GM12878 (cell line): ENCODE results near the gene TDP1. TPM values are rescaled to one million over a fixed set of nuclear protein-coding genes. Genes with fewer than 3 reads are reported as not detected.

Source experiments
- ATAC-seq: fragments of 200-7000 bp; cut with Tn5 transposase; 3 replicates; pipeline ENCODE4 v1.9.1; 2020; ENCODE audit warnings: mild to moderate bottlenecking, moderate library complexity
- BruUV-seq: library from RNA; stranded (reverse); fragments of 400-500 nt; replicated peaks from 2 replicates; lab custom pipeline; 2021; lab: Mats Ljungman, UMichigan
- CTCF ChIA-PET: fragments of 300-600 bp; sonication (Branson Sonifier 250); formaldehyde crosslinking; extraction: SDS; loops from one replicate; lab custom pipeline; 2021; ENCODE audit warnings: inconsistent platforms; lab: Yijun Ruan, JAX
- POLR2A ChIA-PET: fragments of 350-600 bp; formaldehyde crosslinking; extraction: SDS; loops from one replicate; lab custom pipeline; 2021; ENCODE audit warnings: inconsistent platforms; lab: Charles Lee
- RAD21 ChIA-PET: fragments of 300-600 bp; sonication (Branson Sonifier 250); formaldehyde crosslinking; loops from one replicate; lab custom pipeline; 2023; ENCODE audit warnings: antibody characterized with exemption; ENCODE audit not compliant: unreplicated experiment; lab: Charles Lee
- SMC1A ChIA-PET: fragments of 300-600 bp; sonication (Branson Sonifier 250); formaldehyde crosslinking; loops from one replicate; lab custom pipeline; 2023; ENCODE audit not compliant: unreplicated experiment, uncharacterized antibody; lab: Charles Lee
- DNase-seq: peaks from one replicate; pipeline ENCODE4 v3.0.0-alpha.2; 2011; ENCODE audit warnings: low read depth, low spot score
- FAIRE-seq: peaks from 3 replicates; lab custom pipeline; 2011; peaks lifted over from hg19 to GRCh38; lab: Jason Lieb, UNC
- H2AFZ ChIP-seq: 2 replicates; pipeline ENCODE4 v1.6.0; 2011; ENCODE audit warnings: low read depth, low read length, control low read depth; ENCODE audit not compliant: control insufficient read depth
- H3K27ac ChIP-seq: 2 replicates; pipeline ENCODE4 v1.5.1; 2011; ENCODE audit warnings: control low read depth; ENCODE audit not compliant: control insufficient read depth, insufficient read depth
- H3K27me3 ChIP-seq, 2 experiments: replicated peaks in 1 of 2; 2 replicates each; pipeline versions ENCODE4 v1.6.0 to v1.6.1; 2011; ENCODE audit warnings: low read length in 1 of 2; ENCODE audit not compliant: control insufficient read depth in 2 of 2, insufficient read depth in 2 of 2
- H3K36me3 ChIP-seq, 2 experiments: 2 replicates each; pipeline ENCODE4 v1.5.1; 2011; ENCODE audit warnings: low read length in 1 of 2; ENCODE audit not compliant: control insufficient read depth in 2 of 2, insufficient read depth in 2 of 2
- H3K4me1 ChIP-seq: 2 replicates; pipeline ENCODE4 v1.6.1; 2011; ENCODE audit warnings: mild to moderate bottlenecking, low read length, moderate library complexity, mixed read lengths; ENCODE audit not compliant: control insufficient read depth, insufficient read depth
- H3K4me2 ChIP-seq: 2 replicates; pipeline ENCODE4 v1.6.0; 2011; ENCODE audit warnings: control low read depth; ENCODE audit not compliant: control insufficient read depth, insufficient read depth
- H3K4me3 ChIP-seq: fragments of 200-600 bp; sonication (generic); 2 replicates; pipeline ENCODE4 v1.5.1; 2016
- H3K79me2 ChIP-seq: 2 replicates; pipeline ENCODE4 v1.6.0; 2011; ENCODE audit warnings: low read length; ENCODE audit not compliant: control insufficient read depth, insufficient read depth
- H3K9ac ChIP-seq: 2 replicates; pipeline ENCODE4 v1.8.0; 2011; ENCODE audit warnings: low read length, control low read depth, mixed read lengths; ENCODE audit not compliant: control insufficient read depth, insufficient read depth
- H3K9me3 ChIP-seq: replicated peaks from 3 replicates; pipeline ENCODE4 v1.5.1; 2011; ENCODE audit warnings: mild to moderate bottlenecking, low read length; ENCODE audit not compliant: control insufficient read depth, insufficient read depth
- H4K20me1 ChIP-seq: 2 replicates; pipeline ENCODE4 v1.6.0; 2011; ENCODE audit not compliant: control insufficient read depth, insufficient read depth
- ATF3 ChIP-seq: IDR thresholded peaks from 2 replicates; pipeline ENCODE4 v1.6.1; 2011; ENCODE audit warnings: low read depth, mild to moderate bottlenecking, low read length, moderate library complexity, borderline replicate concordance; ENCODE audit errors: extremely low read depth
- CBFB ChIP-seq: IDR thresholded peaks from 2 replicates; pipeline ENCODE4 v1.6.1; 2016; ENCODE audit warnings: antibody characterized with exemption, low read depth
- E2F8 ChIP-seq: fragments of 450-650 bp; IDR thresholded peaks from 2 replicates; pipeline ENCODE4 v1.6.1; 2018; ENCODE audit warnings: mild to moderate bottlenecking, low read depth, moderate library complexity; ENCODE audit not compliant: partially characterized antibody
- IKZF1 ChIP-seq: fragments of 450-650 bp; conservative IDR thresholded peaks from 2 replicates; pipeline ENCODE4 v1.6.1; 2017; ENCODE audit warnings: antibody characterized with exemption, mild to moderate bottlenecking
- NRF1 ChIP-seq: conservative IDR thresholded peaks from 2 replicates; pipeline ENCODE4 v1.6.1; 2011; ENCODE audit warnings: mild to moderate bottlenecking, low read depth, low read length, improper control_type of control experiment
- POLR2AphosphoS2 ChIP-seq: IDR thresholded peaks from 2 replicates; pipeline ENCODE4 v1.6.1; 2011; ENCODE audit warnings: low read depth, mild to moderate bottlenecking, low read length, improper control_type of control experiment, moderate library complexity
- RFX5 ChIP-seq: IDR thresholded peaks from 2 replicates; pipeline ENCODE4 v1.6.1; 2011; ENCODE audit warnings: low read depth, low read length, improper control_type of control experiment
- ZBTB40 ChIP-seq: fragments of 450-650 bp; IDR thresholded peaks from 2 replicates; pipeline ENCODE4 v1.6.1; 2016; ENCODE audit warnings: mild to moderate bottlenecking, moderate library complexity, borderline replicate concordance
- ZNF24 ChIP-seq: fragments of 450-650 bp; IDR thresholded peaks from 2 replicates; pipeline ENCODE4 v1.6.1; 2017; ENCODE audit warnings: antibody characterized with exemption, mild to moderate bottlenecking
- WGBS: methylation state at CpG from one replicate; pipeline ENCODE4 v1.1.6; 2016; ENCODE audit warnings: low lambda C conversion rate; ENCODE audit not compliant: insufficient replicate concordance, insufficient coverage; ENCODE audit errors: missing lambda C conversion rate; 5-methylcytosine and 5-hydroxymethylcytosine counted together
- in situ Hi-C: fragments of 300-500 bp; cut with MboI; formaldehyde crosslinking; loops from 9 replicates; pipeline ENCODE4 v1.14.3; 2018; ENCODE audit warnings: mixed read lengths
- intact Hi-C: fragments of 100-400 bp; cut with micrococcal nuclease; formaldehyde crosslinking; loops from one replicate; pipeline ENCODE4 v1.14.2; 2022; ENCODE audit not compliant: unreplicated experiment
- polyA plus RNA-seq, 11 experiments: library from polyadenylated mRNA; depleted of rRNA in 4 of 11; unstranded in 6 of 11; stranded (reverse) in 5 of 11; fragments of >200 nt; fragmentation: Nextera tagmentation in 4 of 11; fragmentation: Illumina TruSeq in 1 of 11; extraction: Ambion mirVana in 4 of 11; extraction: Trizol in 1 of 11; gene quantifications; 1 replicate in 1 of 11; 2 replicates in 10 of 11; pipeline versions ENCODE4 v1.2.1 to v1.2.3, GENCODE V29; 2011 to 2016; ENCODE audit warnings: inconsistent platforms in 2 of 11, missing spikeins in 2 of 11, low read depth in 1 of 11
- total RNA-seq, 4 experiments: library from RNA; depleted of rRNA in 3 of 4; stranded (reverse); fragments of >200 nt in 3 of 4; fragmentation: Illumina TruSeq in 1 of 4; extraction: Trizol in 1 of 4; gene quantifications; 2 replicates each; pipeline versions ENCODE4 v1.2.1 to v1.2.3, GENCODE V29; 2013 to 2021

The TDP1 gene
- total and polyA plus RNA-seq, 10 of the 15 experiments (the other 5 are each of a cell fraction or from before 2014, with no cell fraction given) = 40.2 to 60.4 (median 54.1) TPM

- DNase-seq (no peak), FAIRE-seq (no peak), ATAC-seq (no peak)
- H3K9ac ChIP-seq = no peak overlapping the region
- no peaks in the 10 kb centered on the region for H3K4me1 ChIP-seq
- H3K4me2 ChIP-seq = no peak overlapping the region
- SMC1A ChIA-PET = interaction anchor here (0.6 to 0.9 kb wide), 3 partner anchors 12 to 683 kb away, joined by 3 read pairs; no protein-coding TSS in a partner anchor
- CTCF ChIA-PET = interaction anchor here (1.5 to 2.0 kb wide), 2 partner anchors 15 to 32 kb away, joined by 6 to 7 read pairs; no protein-coding TSS in a partner anchor
- no peak overlapping the region for H3K4me3 ChIP-seq
- H3K36me3 ChIP-seq = no peaks in the 10 kb centered on the region
- intact Hi-C loops = no loop called here
- H3K79me2 ChIP-seq = no peaks in the 10 kb centered on the region
- POLR2A ChIA-PET = no interaction called here
- H3K9me3 ChIP-seq = no peaks in the 10 kb centered on the region
- no TSS peak for BruUV-seq
- H3K27ac ChIP-seq = no peak overlapping the region
- no peaks in the 10 kb centered on the region for H3K27me3 ChIP-seq
- RAD21 ChIA-PET = no interaction called here
- no peaks in the 10 kb centered on the region for H4K20me1 ChIP-seq
- in situ Hi-C loops = no loop called here
- 74% methylated on average over 4 of the region's 4 CpGs for WGBS
- no peak for TF ChIP-seq E2F8
- TF ChIP-seq IKZF1 = no peak
- no peak for TF ChIP-seq CBFB
- TF ChIP-seq ATF3 = no peak
- no peak for TF ChIP-seq ZBTB40
- no peak for TF ChIP-seq ZNF24
- TF ChIP-seq NRF1 = no peak
- no peak for TF ChIP-seq RFX5
- TF ChIP-seq POLR2AphosphoS2 = no peak
- no peak overlapping the region for H2AFZ ChIP-seq
These were observed 48.1 kb upstream of the TDP1 start for GRCh38 chr14:89907655-89908054.
